ENCODE data around the gene CACNG6. TPM values are rescaled to one million over a fixed set of nuclear protein-coding genes. Genes with fewer than 3 reads are reported as not detected.

CACNG6 gene
- total and polyA plus RNA-seq, 2 of the 13 experiments (the other 11 are each of a cell fraction or from before 2014, with no cell fraction given): not detected

GRCh38 chr19:54010474-54010873, 19.0 kb downstream of the CACNG6 start:
- Histone ChIP-seq H3K9ac (ENCODE audit: insufficient read depth, low read depth, low read length) (no peak overlapping the region), H3K9me3 (ENCODE audit: low read length) (no peaks in the 10 kb centered on the region), H3K27me3 (ENCODE audit: control insufficient read depth in 1 of 2, insufficient read depth in 2 of 2, low read length in 2 of 2) (peaks cover 4 to 20% of the 10 kb centered on the region in 2 experiments; a peak in 4 of 5 replicates), H3K4me1 (ENCODE audit: insufficient read depth, low read length) (peaks cover 5% of the 10 kb centered on the region; the same call in 1 of the 2 replicates), H3K36me3 (replicated peaks in 1 of 2; ENCODE audit: control insufficient read depth in 1 of 2, insufficient read depth in 2 of 2, low read length in 2 of 2) (no peaks in the 10 kb centered on the region), H2AFZ (ENCODE audit: low read length) (no peak overlapping the region), H3K79me2 (ENCODE audit: insufficient read depth, low read length) (no peaks in the 10 kb centered on the region), H3K4me3 (replicated peaks in 1 of 3; ENCODE audit: insufficient read depth in 1 of 3, low read depth in 2 of 3, low read length in 3 of 3) (no peak overlapping the region), H3K27ac (ENCODE audit: extremely low read length, insufficient read depth, low read length) (no peak overlapping the region), H4K20me1 (ENCODE audit: insufficient read depth, low read length) (no peaks in the 10 kb centered on the region), H3K4me2 (ENCODE audit: low read depth, low read length) (no peak overlapping the region)
- intact Hi-C loops (cut with micrococcal nuclease; ENCODE audit: unreplicated experiment): no loop called here
- DNase-seq (ENCODE audit: low spot score) (no peak), FAIRE-seq (no peak), ATAC-seq (no peak)
- BruUV-seq (replicated peaks): no TSS peak
- ChIA-PET CTCF (ENCODE audit: low intra/inter-chr PET ratio, low total read pairs) (no interaction called here), POLR2A (no interaction called here)
- 63% methylated on average over 6 of the region's 6 CpGs for WGBS (ENCODE audit: low lambda C conversion rate)
- in situ Hi-C loops (cut with HindIII; ENCODE audit: extremely low pct_ligation_motif_present, low pct_unique_long_range_greater_than_20kb): no loop called here
- TF ChIP-seq NCOA2 (CRISPR knock-in tag; IDR thresholded peaks at IDR 0.05): no peak
- TF ChIP-seq CBX2 (IDR thresholded peaks at IDR 0.05; ENCODE audit: low read depth, low read length): no peak
- no peak for TF ChIP-seq CBX2 (CRISPR knock-in tag; IDR thresholded peaks at IDR 0.05; ENCODE audit: low read depth)
- no peak for TF ChIP-seq SP2 (CRISPR knock-in tag; IDR thresholded peaks at IDR 0.05)
- no peak for TF ChIP-seq ZNF605 (CRISPR knock-in tag; IDR thresholded peaks at IDR 0.05)
- TF ChIP-seq ZNF792 (CRISPR knock-in tag; IDR thresholded peaks at IDR 0.05): no peak
- no peak for TF ChIP-seq IKZF1 (IDR thresholded peaks at IDR 0.05)
- no peak for TF ChIP-seq ZNF432 (CRISPR knock-in tag; IDR thresholded peaks at IDR 0.05; ENCODE audit: borderline replicate concordance)
- no peak for TF ChIP-seq LRRFIP1 (CRISPR knock-in tag; conservative IDR thresholded peaks at IDR 0.05)
- TF ChIP-seq RERE (CRISPR knock-in tag; IDR thresholded peaks at IDR 0.05; ENCODE audit: low read depth): no peak
- no peak for TF ChIP-seq DNMT3B (CRISPR knock-in tag; conservative IDR thresholded peaks at IDR 0.05)
- TF ChIP-seq ZKSCAN1 (IDR thresholded peaks at IDR 0.05; ENCODE audit: low read length): no peak
- TF ChIP-seq ONECUT2 (CRISPR knock-in tag; IDR thresholded peaks at IDR 0.05): no peak
- TF ChIP-seq NFE2L1 (CRISPR knock-in tag; IDR thresholded peaks at IDR 0.05; ENCODE audit: borderline replicate concordance): no peak
- no peak for TF ChIP-seq EHMT2 (IDR thresholded peaks at IDR 0.05; ENCODE audit: borderline replicate concordance, low read depth, low read length)

All from HepG2 (cell line).